SU-DHL-6 (cell line): ENCODE measurements around the gene PAK2.

ENCODE experiments used
- CTCF ChIP-seq: fragments of 200-600 bp; sonication (generic); IDR thresholded peaks from one replicate; pipeline ENCODE4 v1.5.1; 2017; ENCODE audit warnings: antibody characterized with exemption, mild to moderate bottlenecking, low read length, moderate library complexity; ENCODE audit not compliant: insufficient read depth, poor library complexity, severe bottlenecking
- EZH2phosphoT487 ChIP-seq: fragments of 200-600 bp; sonication (generic), shearing (Covaris generic); conservative IDR thresholded peaks from 2 replicates; pipeline ENCODE4 v1.6.1; 2018; ENCODE audit warnings: mild to moderate bottlenecking, antibody characterized with exemption, low read length, moderate library complexity, mixed read lengths

GRCh38 chr3:196835086-196835485 lies 95.4 kb downstream of the PAK2 start:
- no peak for TF ChIP-seq CTCF
- TF ChIP-seq EZH2phosphoT487: no peak
